GM21529 (cell line): ENCODE results near the gene DUSP3.

Experiments used
- ATAC-seq: cut with Tn5 transposase; IDR thresholded peaks from one replicate; pipeline ENCODE4 v1.9.1; 2021; ENCODE audit not compliant: unreplicated experiment

Gene DUSP3

DNA sequence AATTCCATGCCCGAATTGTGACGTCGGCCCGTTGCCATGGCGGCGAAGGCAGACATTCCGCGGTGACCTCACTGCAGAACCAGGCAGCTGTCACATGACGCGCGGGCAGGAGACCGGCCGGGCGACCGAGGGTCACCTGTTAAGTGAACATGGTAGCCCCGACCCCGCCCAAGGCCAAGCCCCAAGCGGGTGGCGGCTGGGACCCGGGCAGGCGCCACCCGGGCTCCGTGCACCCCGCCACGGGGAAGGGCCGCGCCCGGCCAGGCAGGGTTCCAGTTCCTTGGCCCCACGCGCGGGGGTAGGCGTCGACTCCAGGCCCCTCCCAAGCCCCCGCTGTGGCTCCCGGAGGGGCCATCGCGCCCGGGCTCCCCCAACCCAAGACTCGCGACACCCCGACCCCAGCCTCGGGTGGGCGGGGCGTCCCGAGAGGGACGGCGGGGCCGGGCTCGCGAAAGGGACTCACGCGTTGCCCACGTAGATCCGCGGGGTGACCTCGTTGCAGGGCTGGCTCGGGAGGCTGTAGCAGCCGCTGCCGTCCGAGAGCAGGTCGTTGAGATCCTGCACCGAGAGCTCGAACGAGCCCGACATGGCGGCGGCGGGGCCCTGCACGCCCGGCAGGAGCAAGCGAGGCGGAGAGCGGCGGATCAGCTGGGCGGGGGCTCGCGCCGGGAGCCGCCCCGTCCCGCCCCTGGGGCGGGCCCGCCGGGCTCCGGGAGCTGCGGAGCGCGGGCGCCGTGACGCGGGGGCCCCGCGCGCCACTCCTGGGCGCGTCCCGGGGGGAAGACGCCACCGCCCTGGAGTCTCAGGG lies at the start of gene DUSP3:
Gene DUSP3 (minus strand): TSS at position 641 of the 808 bp plus-strand sequence. CDS start 53 bp downstream, at position 588.
- ATAC-seq, result peak; percentile 81

DNA sequence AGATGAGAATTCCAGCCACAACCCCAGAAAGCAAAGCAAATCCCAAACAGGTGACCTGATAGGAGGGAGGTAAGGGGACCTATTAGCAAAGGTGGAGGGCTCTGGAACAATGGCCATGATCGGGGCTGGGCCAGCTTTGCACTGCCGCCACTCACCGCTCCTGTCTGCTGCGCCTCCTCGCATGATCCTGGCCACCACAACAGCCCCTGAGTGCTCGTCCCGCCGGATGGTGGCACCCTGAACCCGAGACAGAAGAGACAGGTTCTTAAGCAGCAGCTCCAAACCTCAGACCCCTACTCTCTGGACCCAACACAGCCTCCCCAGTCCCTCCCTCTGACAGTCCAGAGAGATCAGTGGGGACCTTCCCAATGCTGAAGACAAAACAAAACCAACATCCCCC lies 48.8 kb upstream of the DUSP3 start:
- no peak for ATAC-seq

GRCh38 chr17:43826206-43826605 lies 47.4 kb upstream of the DUSP3 start:
- ATAC-seq, result no peak

GRCh38 chr17:43825567-43825966 lies 46.8 kb upstream of the DUSP3 start:
- no peak for ATAC-seq

DNA sequence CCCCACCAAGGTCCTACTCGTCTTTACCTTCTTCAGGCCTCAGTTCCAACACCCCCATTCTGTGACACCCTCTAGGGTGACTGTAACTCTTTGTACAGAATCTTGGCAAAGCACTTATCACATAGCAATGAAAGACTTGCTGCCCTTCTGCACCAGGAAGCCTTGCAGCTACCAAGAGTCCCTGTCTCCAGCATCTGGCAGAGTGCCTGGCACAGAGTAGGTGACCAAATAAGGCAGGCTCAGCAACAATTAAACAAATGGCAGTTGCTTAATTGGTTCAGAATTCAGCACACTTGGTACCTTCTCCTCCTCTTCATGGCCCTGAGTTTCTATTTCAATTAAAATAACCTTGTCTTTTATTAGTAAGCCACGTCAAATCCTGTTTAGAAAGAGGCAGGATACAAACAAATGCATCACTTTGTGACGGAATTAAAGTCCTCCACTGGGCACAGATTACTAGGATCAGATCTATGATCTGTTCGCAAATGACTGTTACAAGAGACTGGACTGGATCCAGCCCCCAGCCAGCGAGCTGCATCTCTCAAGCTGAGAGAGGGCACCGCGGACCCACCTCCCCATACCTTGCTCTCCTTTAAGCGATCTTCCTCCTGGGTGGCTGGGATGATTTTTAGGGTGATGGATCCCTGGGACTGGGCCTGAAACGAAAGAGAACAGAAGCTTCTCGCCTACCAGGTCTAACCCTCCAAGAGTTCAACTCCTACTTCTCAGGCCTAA lies 44.7 kb upstream of the DUSP3 start:
- ATAC-seq, result no peak

- ATAC-seq, result no peak
Observed at GRCh38 chr17:43822570-43823190, 43.9 kb upstream of the DUSP3 start.

GRCh38 chr17:43820759-43821158 lies 42.0 kb upstream of the DUSP3 start:
- ATAC-seq, result no peak

DNA sequence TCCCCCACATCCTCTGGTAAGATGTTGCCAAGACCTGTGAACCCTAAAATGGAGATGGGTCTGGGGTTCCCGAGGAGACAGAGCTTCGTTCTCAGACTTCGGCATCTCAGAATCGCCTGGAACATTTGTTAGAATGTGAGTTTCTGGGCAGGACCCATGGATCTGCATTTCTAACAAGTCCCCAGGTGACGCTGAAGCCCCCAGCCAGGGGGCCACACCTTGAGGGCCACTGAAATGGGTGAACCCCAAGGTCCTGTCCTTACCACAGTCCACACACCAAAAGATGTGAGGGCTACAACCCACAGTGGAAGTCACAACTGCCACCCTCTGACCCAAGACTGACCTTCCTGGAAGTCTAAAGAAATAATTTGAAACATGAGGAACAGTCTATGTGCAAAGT lies 40.2 kb upstream of the DUSP3 start:
- ATAC-seq, result no peak

DNA sequence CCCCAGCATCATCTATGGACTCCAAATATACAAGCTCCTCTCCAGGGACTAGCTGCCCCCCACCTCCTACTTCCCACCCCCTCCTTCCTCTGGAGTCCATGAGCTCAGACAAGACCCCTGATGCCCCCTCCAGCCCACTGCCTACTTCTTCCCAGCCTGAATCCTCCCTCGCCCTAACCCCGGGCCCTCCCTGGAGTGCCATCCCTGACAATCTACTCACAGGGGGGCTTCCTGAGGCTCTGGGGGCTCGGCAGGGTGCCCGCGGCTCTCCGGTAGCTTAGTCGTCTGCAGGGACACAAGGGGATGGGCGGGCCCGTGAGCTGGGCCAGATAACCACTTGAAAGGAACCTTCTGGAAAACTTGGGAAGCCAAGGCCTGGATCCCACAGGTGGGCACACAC lies 39.0 kb upstream of the DUSP3 start:
- no peak for ATAC-seq

DNA sequence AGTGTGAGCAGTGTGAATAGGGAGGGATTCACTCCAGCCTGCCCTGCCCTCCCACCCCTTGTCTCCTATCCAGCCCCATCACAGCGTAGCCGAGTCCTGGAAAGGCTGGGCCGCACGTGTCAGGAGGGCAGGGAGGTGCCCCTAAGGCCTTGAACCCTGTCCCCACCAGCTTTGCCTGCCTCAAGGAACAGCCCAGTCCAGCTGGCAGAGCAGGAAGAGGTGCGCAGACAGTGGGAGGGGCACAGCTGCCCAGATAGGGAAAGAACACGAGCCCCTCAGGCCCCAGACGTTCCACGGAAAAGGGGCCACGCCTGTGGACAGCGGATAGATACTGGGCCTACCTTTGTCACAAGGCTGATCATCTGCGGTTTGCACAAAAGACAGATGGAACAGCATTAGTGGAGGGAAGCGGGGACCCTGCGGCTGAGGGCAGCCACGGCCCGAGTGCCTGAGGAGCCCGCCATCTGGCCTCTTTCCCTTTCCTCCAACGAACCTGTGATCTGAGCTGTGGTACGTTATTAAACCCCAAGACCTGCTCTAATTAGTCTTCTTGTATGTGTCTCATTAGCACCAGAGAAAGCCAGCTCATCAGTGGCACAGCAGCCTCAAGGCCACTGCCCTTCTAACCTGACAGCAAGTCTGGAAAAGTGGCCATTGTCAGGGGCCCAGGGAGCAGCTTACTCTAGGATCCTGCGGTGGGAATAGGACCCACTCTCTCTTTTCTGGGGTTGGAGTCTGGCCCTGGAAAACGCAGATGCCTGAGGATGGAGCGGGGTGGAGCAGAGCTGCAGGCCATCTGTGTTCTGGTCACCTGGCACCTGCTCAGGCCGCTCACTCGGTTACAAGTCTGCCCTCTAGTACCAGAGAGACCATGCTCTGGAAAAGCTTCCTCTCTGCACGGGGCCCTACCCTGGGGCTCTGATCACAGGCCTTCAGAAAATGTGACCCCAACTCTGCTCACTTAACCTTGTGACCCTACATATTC lies 37.9 kb upstream of the DUSP3 start:
- ATAC-seq, result no peak

GRCh38 chr17:43814714-43815113 lies 35.9 kb upstream of the DUSP3 start:
- no peak for ATAC-seq

- no peak for ATAC-seq
Observed at GRCh38 chr17:43814026-43814425, 35.2 kb upstream of the DUSP3 start.

- no peak for ATAC-seq
Observed at GRCh38 chr17:43813386-43813785, 34.6 kb upstream of the DUSP3 start.

DNA sequence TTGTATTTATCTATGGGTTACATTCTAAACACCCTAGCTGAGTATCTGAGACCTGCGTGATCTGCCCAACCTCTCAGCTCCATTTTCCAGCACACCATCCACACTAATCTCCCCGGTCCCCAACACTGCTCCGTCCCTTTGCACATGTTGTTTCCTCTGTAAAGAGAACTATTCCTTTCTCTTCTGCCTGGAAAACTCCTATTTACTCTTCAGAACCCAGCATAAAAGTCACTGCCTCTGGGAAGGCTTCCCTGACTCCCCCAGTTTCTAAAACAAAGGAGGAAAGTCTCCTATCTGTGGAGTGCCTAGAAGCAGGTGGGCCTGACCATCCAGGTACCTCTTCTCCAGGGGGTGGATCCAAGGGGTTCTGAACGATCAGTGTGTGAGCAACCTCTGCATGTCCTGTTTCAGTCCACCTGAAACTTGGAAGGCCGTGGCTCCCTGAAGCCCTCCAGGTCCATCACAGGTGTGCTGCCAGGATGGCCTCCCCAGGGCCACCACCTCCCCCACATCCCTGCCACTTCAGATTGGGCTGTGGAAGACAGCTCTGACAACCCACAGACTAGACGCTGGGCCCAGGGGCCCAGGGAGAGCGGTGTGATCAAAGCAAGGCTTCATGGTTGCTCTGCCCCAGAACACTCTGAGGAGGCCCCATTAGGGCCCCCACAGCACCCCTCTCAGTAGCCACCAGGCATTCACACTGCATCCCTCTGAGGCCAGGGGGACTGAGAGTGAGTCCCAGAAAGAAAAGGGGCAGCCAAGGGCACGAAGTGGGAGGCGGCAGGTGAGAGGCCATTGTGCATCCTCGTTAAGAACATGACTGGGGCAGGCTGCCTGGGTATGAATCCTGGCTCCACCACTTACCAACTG lies 33.9 kb upstream of the DUSP3 start:
- ATAC-seq, result no peak

GRCh38 chr17:43810823-43811222 lies 32.0 kb upstream of the DUSP3 start:
- no peak for ATAC-seq

- ATAC-seq, result no peak
Observed at GRCh38 chr17:43810226-43810715, 31.5 kb upstream of the DUSP3 start.

- ATAC-seq, result no peak
Observed at GRCh38 chr17:43809121-43809520, 30.3 kb upstream of the DUSP3 start.

DNA sequence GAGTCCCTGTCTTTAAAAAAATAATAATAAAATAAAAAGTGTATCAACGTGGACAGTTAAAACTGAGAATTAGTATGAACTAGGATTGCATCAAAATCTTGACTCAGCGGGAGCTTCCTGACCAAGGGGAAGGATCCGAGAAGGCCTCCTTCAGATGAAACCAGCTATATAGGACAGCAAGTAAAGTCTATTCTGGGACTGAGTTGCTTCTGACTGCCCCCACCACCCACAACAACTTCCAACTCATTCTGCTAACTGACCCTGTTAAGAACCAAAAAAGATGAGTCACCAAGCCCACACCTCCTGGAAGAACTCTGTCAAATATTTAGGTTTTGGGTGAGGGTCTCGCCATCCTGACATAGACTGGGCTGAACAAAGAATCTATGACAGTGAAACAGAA lies 29.3 kb upstream of the DUSP3 start:
- ATAC-seq, result no peak

- ATAC-seq, result no peak
Observed at GRCh38 chr17:43805117-43805516, 26.3 kb upstream of the DUSP3 start.

- no peak for ATAC-seq
Observed at GRCh38 chr17:43803758-43804157, 25.0 kb upstream of the DUSP3 start.
